HFFc6 (cell line): ENCODE data around the gene SCO2. TPM values are rescaled to one million over a fixed set of nuclear protein-coding genes. Genes with fewer than 3 reads are reported as not detected.

ENCODE experiments used
- DNase-seq: peaks from one replicate; pipeline ENCODE4 v3.0.0-alpha.2; 2018
- H3K27ac Mint-ChIP-seq: 2 replicates; pipeline ENCODE4 v1.8.0; 2020; ENCODE audit warnings: mild to moderate bottlenecking, mixed read lengths
- H3K27me3 Mint-ChIP-seq: 2 replicates; pipeline ENCODE4 v1.8.0; 2021; ENCODE audit warnings: mild to moderate bottlenecking, moderate library complexity, mixed read lengths; ENCODE audit not compliant: insufficient read depth
- H3K36me3 Mint-ChIP-seq: 2 replicates; pipeline ENCODE4 v1.8.0; 2021; ENCODE audit warnings: low read depth, mixed read lengths
- H3K4me1 Mint-ChIP-seq: 2 replicates; pipeline ENCODE4 v1.8.0; 2020; ENCODE audit warnings: low read depth, mixed read lengths
- H3K4me3 Mint-ChIP-seq: 2 replicates; pipeline ENCODE4 v1.8.0; 2020; ENCODE audit warnings: mild to moderate bottlenecking, moderate library complexity, mixed read lengths
- H3K9me3 Mint-ChIP-seq: 2 replicates; pipeline ENCODE4 v1.8.0; 2020; ENCODE audit warnings: mild to moderate bottlenecking, mixed read lengths
- total RNA-seq, 6 experiments: library from RNA; stranded (reverse); fragmentation: NEBNext Ultra II Directional; extraction: Animal tissue kit (Norgen Biotek cat#: 25700); gene quantifications; 2 replicates in 1 of 6; 3 replicates in 5 of 6; pipeline ENCODE4 v1.2.3, GENCODE V29; 2021
- TF ChIP-seq, protein P1 (sequence below): fragments of 200-600 bp; sonication (generic); IDR thresholded peaks from 2 replicates; pipeline ENCODE4 v1.5.0; 2021; ENCODE audit warnings: antibody characterized with exemption, mild to moderate bottlenecking

Gene SCO2
- total RNA-seq, 6 experiments from 2014 or later = 2.7 to 11.1 (median 9.7) TPM

DNA sequence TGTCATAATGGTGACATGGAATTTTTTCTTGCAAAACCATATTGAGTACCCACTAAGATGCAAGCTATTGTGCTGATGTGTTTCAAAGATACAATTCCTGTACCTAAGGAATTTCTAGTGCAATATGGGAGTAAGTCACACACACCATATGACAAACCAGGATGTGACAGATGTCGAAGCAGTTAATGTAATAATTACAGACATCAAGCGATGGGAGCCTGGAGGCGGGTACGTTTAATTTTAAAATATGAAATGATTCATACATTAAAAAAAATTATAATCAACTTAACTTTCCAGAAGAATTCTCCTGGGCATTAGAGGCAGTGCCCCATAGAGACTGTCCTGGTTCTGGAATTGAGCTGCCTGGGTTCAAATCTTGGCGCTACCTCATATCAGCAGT is 31.3 kb upstream of the SCO2 start:
- Mint-ChIP-seq H3K4me1 (no peaks in the 10 kb centered on the region), H3K36me3 (no peaks in the 10 kb centered on the region), H3K4me3 (no peak overlapping the region), H3K27me3 (peaks cover 23% of the 10 kb centered on the region), H3K27ac (no peak overlapping the region), H3K9me3 (no peaks in the 10 kb centered on the region)
- TF ChIP-seq, protein P1, sequence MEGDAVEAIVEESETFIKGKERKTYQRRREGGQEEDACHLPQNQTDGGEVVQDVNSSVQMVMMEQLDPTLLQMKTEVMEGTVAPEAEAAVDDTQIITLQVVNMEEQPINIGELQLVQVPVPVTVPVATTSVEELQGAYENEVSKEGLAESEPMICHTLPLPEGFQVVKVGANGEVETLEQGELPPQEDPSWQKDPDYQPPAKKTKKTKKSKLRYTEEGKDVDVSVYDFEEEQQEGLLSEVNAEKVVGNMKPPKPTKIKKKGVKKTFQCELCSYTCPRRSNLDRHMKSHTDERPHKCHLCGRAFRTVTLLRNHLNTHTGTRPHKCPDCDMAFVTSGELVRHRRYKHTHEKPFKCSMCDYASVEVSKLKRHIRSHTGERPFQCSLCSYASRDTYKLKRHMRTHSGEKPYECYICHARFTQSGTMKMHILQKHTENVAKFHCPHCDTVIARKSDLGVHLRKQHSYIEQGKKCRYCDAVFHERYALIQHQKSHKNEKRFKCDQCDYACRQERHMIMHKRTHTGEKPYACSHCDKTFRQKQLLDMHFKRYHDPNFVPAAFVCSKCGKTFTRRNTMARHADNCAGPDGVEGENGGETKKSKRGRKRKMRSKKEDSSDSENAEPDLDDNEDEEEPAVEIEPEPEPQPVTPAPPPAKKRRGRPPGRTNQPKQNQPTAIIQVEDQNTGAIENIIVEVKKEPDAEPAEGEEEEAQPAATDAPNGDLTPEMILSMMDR = no peak
- DNase-seq = no peak

DNA sequence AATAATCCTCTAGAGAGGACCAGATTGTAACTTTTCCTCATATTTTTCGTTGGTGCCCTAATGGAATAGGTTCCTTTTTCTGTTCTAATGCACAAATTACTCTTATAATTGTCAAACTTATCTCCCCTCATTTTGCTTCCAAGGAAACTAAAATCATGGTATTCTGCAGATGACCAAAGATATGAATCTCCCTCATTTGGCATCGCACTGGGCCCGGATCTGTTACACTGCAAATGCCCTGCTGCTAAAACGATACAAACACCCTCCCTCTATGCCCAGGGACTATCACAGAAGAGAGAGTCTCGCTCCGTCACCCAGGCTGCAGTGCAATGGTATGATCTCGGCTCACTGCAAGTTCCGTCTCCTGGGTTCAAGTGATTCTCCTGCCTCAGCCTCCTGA is 27.9 kb upstream of the SCO2 start:
- no peaks in the 10 kb centered on the region for H3K9me3 Mint-ChIP-seq
- no peak overlapping the region for H3K27ac Mint-ChIP-seq
- no peak for DNase-seq
- H3K27me3 Mint-ChIP-seq = peaks cover 32% of the 10 kb centered on the region
- TF ChIP-seq, protein P1 = no peak
- no peak overlapping the region for H3K4me3 Mint-ChIP-seq
- H3K4me1 Mint-ChIP-seq = no peaks in the 10 kb centered on the region
- H3K36me3 Mint-ChIP-seq = no peaks in the 10 kb centered on the region

DNA sequence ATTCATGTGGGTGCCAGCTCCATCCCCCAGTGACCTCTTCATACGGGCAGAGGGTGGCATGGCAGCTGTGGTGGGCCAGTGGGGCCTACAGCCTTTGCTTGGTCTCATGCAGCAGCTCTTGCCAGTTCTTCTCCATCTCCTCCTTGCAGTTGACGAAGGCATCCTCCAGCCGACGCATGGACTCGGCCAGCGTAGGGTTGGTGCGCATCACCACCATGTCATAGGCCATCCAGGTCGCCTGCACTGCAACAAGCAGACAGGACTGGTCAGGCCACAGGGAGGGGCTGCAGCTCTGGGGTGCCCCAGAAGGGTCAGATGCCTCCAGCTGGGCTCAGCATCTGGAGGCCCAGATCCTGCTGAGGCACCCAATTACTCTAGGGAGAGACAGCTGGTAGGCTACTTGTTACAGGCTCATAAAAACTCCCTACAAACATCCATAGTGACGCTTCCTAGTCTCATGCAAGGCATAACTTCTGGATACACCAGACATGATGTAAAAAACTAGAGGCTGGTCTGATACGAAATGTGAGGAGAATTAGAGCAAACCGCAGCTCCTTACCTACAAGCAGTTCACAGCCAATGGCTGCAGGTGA is 25.9 kb upstream of the SCO2 start:
- Mint-ChIP-seq H3K9me3 (no peaks in the 10 kb centered on the region), H3K27me3 (peaks cover 40% of the 10 kb centered on the region), H3K36me3 (no peaks in the 10 kb centered on the region), H3K4me1 (no peaks in the 10 kb centered on the region), H3K4me3 (no peak overlapping the region), H3K27ac (no peak overlapping the region)
- TF ChIP-seq, protein P1 = no peak
- no peak for DNase-seq

DNA sequence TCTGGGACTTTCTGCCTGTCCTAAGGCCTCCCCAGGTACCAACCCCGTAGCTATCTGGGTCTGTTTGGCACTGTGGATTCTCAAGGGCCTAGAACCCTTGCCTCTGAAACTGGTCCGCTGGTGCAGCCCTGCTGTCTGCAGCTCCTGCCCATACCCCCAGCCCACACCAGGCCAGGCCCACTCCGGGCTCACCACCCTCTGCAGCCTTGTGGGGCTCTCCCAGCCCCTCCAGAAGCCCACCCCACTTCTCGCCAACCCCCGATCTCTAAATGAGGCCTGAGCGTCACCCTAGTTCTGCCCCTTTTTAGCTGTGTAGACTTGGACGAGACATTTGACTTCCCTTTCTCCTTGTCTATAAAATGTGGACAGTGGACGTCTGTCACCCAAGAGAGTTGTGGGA is 25.0 kb upstream of the SCO2 start:
- TF ChIP-seq, protein P1 = no peak
- Mint-ChIP-seq H3K4me3 (no peak overlapping the region), H3K9me3 (no peaks in the 10 kb centered on the region), H3K27me3 (peaks cover 43% of the 10 kb centered on the region), H3K27ac (no peak overlapping the region), H3K4me1 (no peaks in the 10 kb centered on the region), H3K36me3 (no peaks in the 10 kb centered on the region)
- DNase-seq = no peak

DNA sequence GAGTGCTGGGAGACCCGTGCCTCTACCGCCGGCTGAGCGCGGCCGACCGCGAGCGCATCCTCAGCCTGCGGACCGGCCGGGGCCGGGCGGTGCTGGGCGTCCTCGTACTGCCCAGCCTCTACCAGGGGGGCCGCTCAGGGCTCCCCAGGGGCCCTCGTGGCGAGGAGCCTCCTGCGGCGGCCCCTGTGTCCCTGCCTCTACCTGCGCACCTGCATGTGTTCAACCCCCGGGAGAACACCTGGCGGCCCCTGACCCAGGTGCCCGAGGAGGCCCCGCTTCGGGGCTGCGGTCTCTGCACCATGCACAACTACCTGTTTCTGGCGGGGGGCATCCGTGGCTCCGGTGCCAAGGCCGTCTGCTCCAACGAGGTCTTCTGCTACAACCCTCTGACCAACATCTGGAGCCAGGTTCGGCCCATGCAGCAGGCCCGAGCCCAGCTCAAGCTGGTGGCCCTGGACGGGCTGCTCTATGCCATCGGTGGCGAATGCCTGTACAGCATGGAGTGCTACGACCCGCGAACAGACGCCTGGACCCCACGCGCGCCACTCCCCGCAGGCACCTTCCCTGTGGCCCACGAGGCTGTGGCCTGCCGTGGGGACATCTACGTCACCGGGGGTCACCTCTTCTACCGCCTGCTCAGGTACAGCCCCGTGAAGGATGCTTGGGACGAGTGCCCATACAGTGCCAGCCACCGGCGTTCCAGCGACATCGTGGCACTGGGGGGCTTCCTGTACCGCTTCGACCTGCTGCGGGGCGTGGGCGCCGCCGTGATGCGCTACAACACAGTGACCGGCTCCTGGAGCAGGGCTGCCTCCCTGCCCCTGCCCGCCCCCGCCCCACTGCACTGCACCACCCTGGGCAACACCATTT is 23.8 kb upstream of the SCO2 start:
- no peak for DNase-seq
- Mint-ChIP-seq H3K36me3 (no peaks in the 10 kb centered on the region), H3K27ac (no peak overlapping the region), H3K9me3 (no peaks in the 10 kb centered on the region), H3K4me3 (no peak overlapping the region), H3K4me1 (no peaks in the 10 kb centered on the region), H3K27me3 (peaks cover 44% of the 10 kb centered on the region)
- TF ChIP-seq, protein P1 = no peak
